Dermis microvascular lymphatic vessel endothelial cell (primary cell): ENCODE results near the gene MC1R. TPM values are rescaled to one million over a fixed set of nuclear protein-coding genes. Genes with fewer than 3 reads are reported as not detected.
"Not testable (repeated sequence)": the region's sequence is repeated elsewhere in the genome, so short reads cannot be mapped to it uniquely, and the experiment has no call there.

Experiments
- DNase-seq, 2 donors: peaks; one replicate each; pipeline versions ENCODE4 v3.0.0 to v3.0.0-alpha.2; 2010; ENCODE audit warnings: low read depth in 2 of 2
- total RNA-seq: library from RNA; depleted of rRNA; stranded (reverse); fragments of >200 nt; gene quantifications from 2 replicates; pipeline ENCODE4 v1.2.1, GENCODE V29; 2014

Gene MC1R
- total RNA-seq, 1 donor from 2014 or later: 1.0 TPM

GRCh38 chr16:89913408-89914387 is 5.0 kb upstream of the MC1R start:
- no peak for DNase-seq

- DNase-seq: not testable (repeated sequence)
These were observed 3.9 kb upstream of the MC1R start for GRCh38 chr16:89914642-89915285.

GRCh38 chr16:89915303-89916232 is 3.1 kb upstream of the MC1R start:
- no peak for DNase-seq

GRCh38 chr16:89917773-89918452 is 749 bp upstream of the MC1R start:
- DNase-seq: peak in 1 of 2 donors; percentile 56

GRCh38 chr16:89919535-89920406 is 1.1 kb downstream of the MC1R start:
- no peak for DNase-seq

GRCh38 chr16:89920723-89921122 is 2.1 kb downstream of the MC1R start:
- DNase-seq: no peak

- no peak for DNase-seq
These were observed 2.6 kb downstream of the MC1R start for GRCh38 chr16:89921131-89921701.

- peak in 1 of 2 donors; percentile 94 for DNase-seq
These were observed 3.2 kb downstream of the MC1R start for GRCh38 chr16:89921702-89922476.

- peak; percentile 36 to 91 for DNase-seq
These were observed 3.8 kb downstream of the MC1R start for GRCh38 chr16:89922477-89922883.

GRCh38 chr16:89922884-89923639 is 4.4 kb downstream of the MC1R start, which contains the start of gene TUBB3:
Gene TUBB3 (plus strand): TSS chr16:89923342. CDS start chr16:89923402, 60 bp downstream.
- peak in 1 of 2 donors; percentile 87 for DNase-seq

- peak in 1 of 2 donors; percentile 31 for DNase-seq
These were observed 5.1 kb downstream of the MC1R start for GRCh38 chr16:89923640-89924296.

GRCh38 chr16:89924297-89924924 is 5.7 kb downstream of the MC1R start:
- DNase-seq: peak in 1 of 2 donors; percentile 36

GRCh38 chr16:89924925-89925307 is 6.3 kb downstream of the MC1R start:
- no peak for DNase-seq

GRCh38 chr16:89925596-89926079 is 7.0 kb downstream of the MC1R start:
- no peak for DNase-seq

GRCh38 chr16:89931305-89931896 is 12.7 kb downstream of the MC1R start:
- DNase-seq: no peak

- DNase-seq: no peak
These were observed 13.3 kb downstream of the MC1R start for GRCh38 chr16:89931964-89932363.
